CD4-positive, alpha-beta T cell treated with Interleukin-4 for 1 hour (primary cell): ENCODE data around the gene TRAPPC2.
A peak's percentile ranks its signal among the peaks of the same experiment; 100 is the strongest.
"Not testable (repeated sequence)": the region's sequence is repeated elsewhere in the genome, so short reads cannot be mapped to it uniquely, and the experiment has no call there.

ENCODE experiments used
- DNase-seq, 2 donors: peaks; one replicate each; pipeline ENCODE4 v3.0.0-alpha.2; 2020 to 2022

Gene TRAPPC2

GRCh38 chrX:13742397-13743176 lies 8.2 kb upstream of the TRAPPC2 start:
- peak; percentile 73 to 87 for DNase-seq

- no peak for DNase-seq
Observed at GRCh38 chrX:13741695-13742094, 7.3 kb upstream of the TRAPPC2 start.

GRCh38 chrX:13733506-13733905 lies 914 bp downstream of the TRAPPC2 start:
- no peak for DNase-seq

- DNase-seq, result no peak
Observed at GRCh38 chrX:13732246-13733067, 2.0 kb downstream of the TRAPPC2 start.

GRCh38 chrX:13730523-13730922 lies 3.9 kb downstream of the TRAPPC2 start:
- DNase-seq, result not testable (repeated sequence)

GRCh38 chrX:13726583-13726982 lies 7.8 kb downstream of the TRAPPC2 start:
- DNase-seq, result not testable (repeated sequence)

- DNase-seq, result peak; percentile 61 to 73
Observed at GRCh38 chrX:13724878-13725277, 9.5 kb downstream of the TRAPPC2 start.

GRCh38 chrX:13721819-13722519 lies 12.5 kb downstream of the TRAPPC2 start:
- DNase-seq, result no peak

GRCh38 chrX:13721371-13721770 lies 13.0 kb downstream of the TRAPPC2 start:
- no peak for DNase-seq

GRCh38 chrX:13719192-13719856 lies 15.1 kb downstream of the TRAPPC2 start:
- peak; percentile 47 to 58 for DNase-seq

- no peak for DNase-seq
Observed at GRCh38 chrX:13717700-13718472, 16.5 kb downstream of the TRAPPC2 start.

- peak; percentile 61 to 74 for DNase-seq
Observed at GRCh38 chrX:13716905-13717304, 17.5 kb downstream of the TRAPPC2 start.

- no peak for DNase-seq
Observed at GRCh38 chrX:13716455-13716854, 18.0 kb downstream of the TRAPPC2 start.

- DNase-seq, result no peak
Observed at GRCh38 chrX:13711141-13711540, 23.3 kb downstream of the TRAPPC2 start.

- DNase-seq, result no peak
Observed at GRCh38 chrX:13703589-13703988, 30.8 kb downstream of the TRAPPC2 start.

- DNase-seq, result no peak
Observed at GRCh38 chrX:13703135-13703534, 31.3 kb downstream of the TRAPPC2 start.

GRCh38 chrX:13702111-13702789 lies 32.2 kb downstream of the TRAPPC2 start:
- DNase-seq, result no peak

- DNase-seq, result no peak
Observed at GRCh38 chrX:13700380-13700779, 34.0 kb downstream of the TRAPPC2 start.

GRCh38 chrX:13699183-13699826 lies 35.1 kb downstream of the TRAPPC2 start:
- no peak for DNase-seq

GRCh38 chrX:13698432-13698831 lies 36.0 kb downstream of the TRAPPC2 start:
- DNase-seq, result no peak

GRCh38 chrX:13697976-13698375 lies 36.4 kb downstream of the TRAPPC2 start:
- no peak for DNase-seq
